Esophagus squamous epithelium (tissue), 5 donors: Measurements from ENCODE around the gene ISOC2. TPM values are rescaled to one million over a fixed set of nuclear protein-coding genes. Genes with fewer than 3 reads are reported as not detected.
A peak's percentile ranks its signal among the peaks of the same experiment; 100 is the strongest.

ENCODE experiments used
- DNase-seq: peaks from one replicate; lab custom pipeline; 2025; lab: John Stamatoyannopoulos, UW
- H3K27ac ChIP-seq, 4 donors: fragments of 200-600 bp; sonication (generic); one replicate each; pipeline ENCODE4 v1.5.1; 2016 to 2019; ENCODE audit warnings: mild to moderate bottlenecking in 1 of 4
- H3K27me3 ChIP-seq, 4 donors: fragments of 200-600 bp; sonication (generic); 1 replicate in 3 of 4; 2 replicates in 1 of 4; pipeline versions ENCODE4 v1.5.1 to v1.6.0; 2017 to 2021; ENCODE audit warnings: antibody characterized with exemption in 1 of 4
- H3K36me3 ChIP-seq, 3 donors: fragments of 200-600 bp; sonication (generic); one replicate each; pipeline ENCODE4 v1.5.1; 2016 to 2019
- H3K4me1 ChIP-seq, 3 donors: fragments of 200-600 bp; sonication (generic); one replicate each; pipeline ENCODE4 v1.5.1; 2017 to 2019
- H3K4me3 ChIP-seq, 4 donors: fragments of 200-600 bp; sonication (generic); 1 replicate in 3 of 4; 2 replicates in 1 of 4; pipeline ENCODE4 v1.5.1; 2016 to 2019; ENCODE audit warnings: mild to moderate bottlenecking in 2 of 4, moderate library complexity in 1 of 4
- H3K9me3 ChIP-seq, 3 donors: fragments of 200-600 bp; sonication (generic); one replicate each; pipeline ENCODE4 v1.5.1; 2016 to 2019
- POLR2A ChIP-seq, 4 donors: fragments of 450-650 bp; IDR thresholded peaks; one replicate each; pipeline ENCODE4 v1.6.1; 2017; ENCODE audit warnings: antibody characterized with exemption in 4 of 4, mild to moderate bottlenecking in 4 of 4, moderate library complexity in 3 of 4
- WGBS, 2 donors: methylation state at CpG; one replicate each; pipeline ENCODE4 v1.1.5; 2018; 5-methylcytosine and 5-hydroxymethylcytosine counted together
- intact Hi-C: fragments of 100-400 bp; cut with DNase I; formaldehyde crosslinking; loops from one replicate; pipeline ENCODE4 v1.15.0; 2022
- total RNA-seq, 4 donors: library from RNA; depleted of rRNA; stranded (reverse); fragments of >200 nt; gene quantifications; one replicate each; pipeline ENCODE4 v1.1.0, GENCODE V29; 2016
- TF ChIP-seq, protein P1 (sequence below), 6 experiments: fragments of 450-650 bp in 4 of 6; fragments of 200-600 bp in 2 of 6; sonication (generic) in 2 of 6; IDR thresholded peaks; one replicate each; pipeline ENCODE4 v1.5.1; 2016 to 2019; ENCODE audit warnings: antibody characterized with exemption in 6 of 6, mild to moderate bottlenecking in 4 of 6, moderate library complexity in 4 of 6
- donor health status: DM: yes; HTN: yes; CAD: no.

ISOC2 gene
- total RNA-seq, 4 donors from 2014 or later, result 60.5 to 98.1 (median 78.7) TPM

DNA sequence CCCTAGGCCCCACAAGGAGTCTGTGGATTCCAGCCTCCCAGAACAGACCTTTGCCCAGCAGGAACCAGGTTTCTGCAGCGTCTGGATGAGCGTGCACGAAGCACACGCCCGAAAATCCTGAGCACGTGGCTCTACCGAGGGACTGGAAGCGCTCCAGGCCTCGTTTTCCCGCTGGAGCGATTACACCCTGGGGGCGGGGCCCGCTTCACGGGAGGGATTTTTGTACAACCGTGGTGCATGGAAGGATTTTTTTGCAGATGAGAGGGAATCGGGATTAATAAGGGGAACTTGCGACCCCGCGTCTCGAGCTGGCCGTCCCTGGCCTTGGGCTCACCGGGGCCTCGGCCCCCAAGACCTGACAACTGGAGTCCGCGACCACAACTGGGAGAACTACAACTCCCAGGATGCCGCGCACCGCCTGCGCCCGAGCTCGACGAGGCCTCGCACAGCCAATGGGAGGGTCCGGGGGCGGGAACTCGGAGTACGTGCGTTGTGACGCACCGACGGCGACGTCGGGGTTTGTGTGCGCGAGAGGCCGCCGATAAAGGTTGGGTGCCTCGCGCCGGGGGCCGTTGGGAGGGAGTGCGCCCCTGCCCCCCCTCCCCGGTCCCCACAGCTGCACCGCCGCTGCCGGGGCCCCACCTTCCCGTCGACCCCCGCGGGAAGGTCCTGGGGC is 14.8 kb upstream of the ISOC2 start, which contains the start of gene ZNF628:
Gene ZNF628 (plus strand): TSS at position 518 of the 676 bp plus-strand sequence. CDS start 3,294 bp downstream, outside the sequence.
- Histone ChIP-seq H3K27ac (peak within 1 kb of the TSS; percentile 91 to 99 (median 98)), H3K4me3 (peak within 1 kb of the TSS; percentile 59 to 90 (median 69)), H3K36me3 (peaks cover 0 to 6% (median 0%) of the 10 kb centered on the region in 3 donors), H3K9me3 (no peaks in the 10 kb centered on the region), H3K4me1 (peaks cover 18 to 45% (median 23%) of the 10 kb centered on the region in 3 donors), H3K27me3 (no peaks in the 10 kb centered on the region)
- peak; percentile 90 for DNase-seq
- TF ChIP-seq, protein P1, sequence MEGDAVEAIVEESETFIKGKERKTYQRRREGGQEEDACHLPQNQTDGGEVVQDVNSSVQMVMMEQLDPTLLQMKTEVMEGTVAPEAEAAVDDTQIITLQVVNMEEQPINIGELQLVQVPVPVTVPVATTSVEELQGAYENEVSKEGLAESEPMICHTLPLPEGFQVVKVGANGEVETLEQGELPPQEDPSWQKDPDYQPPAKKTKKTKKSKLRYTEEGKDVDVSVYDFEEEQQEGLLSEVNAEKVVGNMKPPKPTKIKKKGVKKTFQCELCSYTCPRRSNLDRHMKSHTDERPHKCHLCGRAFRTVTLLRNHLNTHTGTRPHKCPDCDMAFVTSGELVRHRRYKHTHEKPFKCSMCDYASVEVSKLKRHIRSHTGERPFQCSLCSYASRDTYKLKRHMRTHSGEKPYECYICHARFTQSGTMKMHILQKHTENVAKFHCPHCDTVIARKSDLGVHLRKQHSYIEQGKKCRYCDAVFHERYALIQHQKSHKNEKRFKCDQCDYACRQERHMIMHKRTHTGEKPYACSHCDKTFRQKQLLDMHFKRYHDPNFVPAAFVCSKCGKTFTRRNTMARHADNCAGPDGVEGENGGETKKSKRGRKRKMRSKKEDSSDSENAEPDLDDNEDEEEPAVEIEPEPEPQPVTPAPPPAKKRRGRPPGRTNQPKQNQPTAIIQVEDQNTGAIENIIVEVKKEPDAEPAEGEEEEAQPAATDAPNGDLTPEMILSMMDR (IDR thresholded peaks at IDR 0.05), result no peak
- peak in 3 of 4 donors; percentile 64 to 91 (median 90) for TF ChIP-seq POLR2A (IDR thresholded peaks at IDR 0.05)
- intact Hi-C loops, result no loop called here
- WGBS, 2 donors, result 0% methylated on average over 10 to 12 of the region's 61 CpGs

DNA sequence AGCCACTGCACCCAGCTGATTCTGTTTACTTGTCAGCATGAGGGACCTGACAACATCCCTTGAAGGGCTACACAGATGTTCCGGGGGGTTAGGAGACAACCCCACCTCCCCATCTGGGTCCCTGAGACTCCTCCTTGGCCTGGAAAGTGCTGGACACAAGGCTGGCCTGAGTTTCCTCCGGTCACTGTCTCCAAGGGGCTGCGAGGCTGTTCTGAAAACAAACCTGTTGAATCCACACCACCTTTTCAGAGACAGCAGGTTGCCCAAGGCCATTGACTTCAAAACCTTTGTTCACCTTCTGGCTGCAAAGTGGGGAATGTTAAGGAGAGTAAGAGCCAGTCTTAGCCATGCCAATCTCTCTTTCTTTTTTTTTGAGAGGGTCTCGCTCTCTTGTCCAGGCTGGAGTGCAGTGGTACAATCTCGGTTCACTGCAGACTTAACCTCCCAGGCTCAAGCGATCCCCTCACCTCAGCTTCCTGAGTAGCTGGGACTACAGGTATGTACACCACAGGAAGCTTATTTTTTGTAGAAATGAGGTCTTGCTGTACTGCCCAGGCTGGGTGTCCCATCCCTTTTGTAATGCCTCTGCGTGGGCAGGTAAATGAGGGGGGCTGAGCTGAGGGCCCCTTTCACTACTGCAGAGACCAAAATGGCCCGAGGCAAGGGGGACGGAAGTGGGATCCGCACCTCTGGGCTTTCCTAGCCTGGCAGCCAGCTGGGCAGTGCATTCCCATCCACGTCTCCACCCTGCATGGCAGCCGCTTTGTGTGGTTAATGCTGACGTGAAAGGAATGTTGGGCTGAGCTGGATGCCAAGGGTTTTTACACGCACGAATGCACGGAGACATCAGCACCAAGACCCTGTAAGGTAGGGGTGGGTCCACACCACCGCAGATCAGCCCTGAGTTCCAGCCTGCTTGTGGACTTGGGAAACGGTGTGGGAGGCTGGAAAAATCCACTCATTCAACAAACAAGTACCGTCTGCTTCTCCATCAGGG is 13.1 kb upstream of the ISOC2 start:
- no peaks in the 10 kb centered on the region for H3K27me3 ChIP-seq
- no peaks in the 10 kb centered on the region for H3K36me3 ChIP-seq
- no peak for DNase-seq
- intact Hi-C loops, result no loop called here
- peaks cover 18 to 45% (median 23%) of the 10 kb centered on the region in 3 donors for H3K4me1 ChIP-seq
- TF ChIP-seq, protein P1 (IDR thresholded peaks at IDR 0.05), result no peak
- TF ChIP-seq POLR2A (IDR thresholded peaks at IDR 0.05), result no peak
- WGBS, 2 donors, result 46 to 77% methylated on average over 9 to 15 of the region's 19 CpGs
- no peaks in the 10 kb centered on the region for H3K9me3 ChIP-seq
- peak overlapping the region in 3 of 4 donors; percentile 10 to 99 (median 36) for H3K27ac ChIP-seq
- H3K4me3 ChIP-seq, result no peak overlapping the region

DNA sequence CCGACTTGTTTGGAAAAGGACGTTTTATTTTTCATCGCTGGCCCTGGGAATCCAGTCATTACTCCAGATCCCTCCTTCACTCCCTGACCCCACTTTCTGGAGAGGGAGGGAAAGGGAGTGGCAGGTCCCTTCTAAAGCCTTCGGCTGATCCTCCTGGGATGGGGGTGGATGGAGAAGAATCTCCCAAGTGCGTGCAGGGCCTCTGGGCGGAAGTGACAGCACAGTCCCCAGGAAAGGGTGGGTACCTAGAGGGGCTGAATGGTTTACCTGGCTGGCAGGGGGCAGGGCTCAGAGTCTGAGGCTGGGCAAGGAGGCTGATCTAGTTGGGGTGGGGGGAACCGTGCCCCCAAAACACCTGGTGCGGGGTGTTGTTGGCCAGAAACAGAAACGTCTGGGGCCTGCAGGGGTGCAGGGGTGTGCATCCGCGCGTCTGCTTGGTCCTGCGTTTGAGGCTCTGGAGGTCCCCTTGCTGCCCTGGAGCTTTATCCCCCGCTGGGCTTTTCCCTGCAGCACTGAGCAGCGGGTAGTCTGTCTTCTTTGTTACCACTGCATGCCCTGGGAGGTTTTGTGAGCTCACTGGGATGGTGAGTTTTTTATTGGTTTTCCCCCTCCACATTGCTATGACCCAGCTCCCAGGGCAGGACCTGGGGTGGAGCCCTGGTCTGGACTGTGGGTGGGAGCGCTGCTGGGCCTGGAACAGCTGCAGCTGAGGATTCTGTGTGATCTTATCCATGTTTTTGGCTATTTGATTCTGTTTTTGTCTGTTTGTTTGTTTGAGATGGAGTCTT is 12.0 kb upstream of the ISOC2 start:
- WGBS, 2 donors, result 67 to 73% methylated on average over 7 to 9 of the region's 16 CpGs
- intact Hi-C loops, result no loop called here
- no peak for DNase-seq
- Histone ChIP-seq H3K9me3 (no peaks in the 10 kb centered on the region), H3K27me3 (no peaks in the 10 kb centered on the region), H3K4me3 (no peak overlapping the region), H3K27ac (peak overlapping the region in 1 of 4 donors; percentile 61), H3K4me1 (peaks cover 18 to 43% (median 23%) of the 10 kb centered on the region in 3 donors), H3K36me3 (no peaks in the 10 kb centered on the region)
- no peak for TF ChIP-seq POLR2A (IDR thresholded peaks at IDR 0.05)
- TF ChIP-seq, protein P1 (IDR thresholded peaks at IDR 0.05), result no peak

DNA sequence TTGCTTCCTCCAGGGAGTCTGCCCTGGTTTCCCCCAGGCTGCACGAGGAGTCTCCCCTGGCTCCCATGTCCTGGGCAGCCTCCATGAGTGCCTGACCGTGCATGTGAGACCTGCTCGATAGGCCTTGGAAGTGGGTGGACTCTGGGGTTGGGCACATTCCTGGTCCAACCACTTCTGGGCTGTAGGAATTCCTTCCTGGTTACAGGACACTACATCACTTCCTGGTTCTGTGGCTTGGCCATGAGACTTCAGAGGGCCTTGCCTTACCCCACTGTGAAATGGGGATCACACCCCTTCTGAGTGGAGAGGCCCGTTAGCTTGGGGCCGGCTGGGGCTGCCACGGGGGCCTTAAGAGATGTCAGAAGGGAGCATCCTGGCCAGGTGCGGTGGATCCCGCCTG is 11.0 kb upstream of the ISOC2 start:
- Histone ChIP-seq H3K4me3 (no peak overlapping the region), H3K9me3 (no peaks in the 10 kb centered on the region), H3K27me3 (no peaks in the 10 kb centered on the region), H3K4me1 (peaks cover 14 to 41% (median 21%) of the 10 kb centered on the region in 3 donors), H3K27ac (no peak overlapping the region), H3K36me3 (no peaks in the 10 kb centered on the region)
- intact Hi-C loops, result no loop called here
- 20 to 85% methylated on average over 1 to 4 of the region's 8 CpGs for WGBS, 2 donors
- TF ChIP-seq, protein P1 (IDR thresholded peaks at IDR 0.05), result no peak
- TF ChIP-seq POLR2A (IDR thresholded peaks at IDR 0.05), result no peak
- no peak for DNase-seq
